K562 (cell line): ENCODE measurements around the gene OR1D5.

Experiments used
- TF ChIP-seq, protein P1 (sequence below): fragments of 450-650 bp; formaldehyde crosslinking; IDR thresholded peaks from 2 replicates; pipeline ENCODE4 v1.4.0; 2022; ENCODE audit warnings: mild to moderate bottlenecking, moderate library complexity
- TF ChIP-seq, protein P2 (sequence below), 3 experiments: IDR thresholded peaks in 2 of 3; conservative IDR thresholded peaks in 1 of 3; 2 replicates each; pipeline ENCODE4 v1.5.1; 2011 to 2012; ENCODE audit warnings: low read length in 3 of 3, mild to moderate bottlenecking in 3 of 3, control low read depth in 2 of 3, improper control_type of control experiment in 1 of 3, inconsistent platforms in 1 of 3, low read depth in 1 of 3, mixed read lengths in 1 of 3, moderate library complexity in 1 of 3; ENCODE audit not compliant: insufficient read depth in 2 of 3

DNA sequence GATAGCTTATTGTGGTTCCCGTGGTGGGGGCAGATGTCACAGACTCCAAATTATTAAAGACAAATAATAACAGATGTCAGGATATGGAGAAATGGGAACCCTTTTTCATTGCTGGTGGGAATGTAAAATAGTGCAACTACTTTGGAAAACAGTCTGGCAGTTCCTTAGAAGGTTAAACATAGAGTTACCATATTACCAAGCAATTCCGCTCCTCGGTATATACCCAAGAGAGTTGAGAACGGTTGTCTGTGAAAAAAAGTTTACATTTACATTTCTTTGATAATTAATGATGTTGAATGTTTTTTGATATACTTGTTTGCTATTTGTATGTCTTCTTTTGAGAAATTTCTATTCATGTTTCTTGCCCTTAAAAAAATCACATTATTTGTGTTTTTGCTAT, 41.2 kb downstream of the OR1D5 start:
- TF ChIP-seq, protein P1, sequence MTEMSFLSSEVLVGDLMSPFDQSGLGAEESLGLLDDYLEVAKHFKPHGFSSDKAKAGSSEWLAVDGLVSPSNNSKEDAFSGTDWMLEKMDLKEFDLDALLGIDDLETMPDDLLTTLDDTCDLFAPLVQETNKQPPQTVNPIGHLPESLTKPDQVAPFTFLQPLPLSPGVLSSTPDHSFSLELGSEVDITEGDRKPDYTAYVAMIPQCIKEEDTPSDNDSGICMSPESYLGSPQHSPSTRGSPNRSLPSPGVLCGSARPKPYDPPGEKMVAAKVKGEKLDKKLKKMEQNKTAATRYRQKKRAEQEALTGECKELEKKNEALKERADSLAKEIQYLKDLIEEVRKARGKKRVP, result no peak
- TF ChIP-seq, protein P2, sequence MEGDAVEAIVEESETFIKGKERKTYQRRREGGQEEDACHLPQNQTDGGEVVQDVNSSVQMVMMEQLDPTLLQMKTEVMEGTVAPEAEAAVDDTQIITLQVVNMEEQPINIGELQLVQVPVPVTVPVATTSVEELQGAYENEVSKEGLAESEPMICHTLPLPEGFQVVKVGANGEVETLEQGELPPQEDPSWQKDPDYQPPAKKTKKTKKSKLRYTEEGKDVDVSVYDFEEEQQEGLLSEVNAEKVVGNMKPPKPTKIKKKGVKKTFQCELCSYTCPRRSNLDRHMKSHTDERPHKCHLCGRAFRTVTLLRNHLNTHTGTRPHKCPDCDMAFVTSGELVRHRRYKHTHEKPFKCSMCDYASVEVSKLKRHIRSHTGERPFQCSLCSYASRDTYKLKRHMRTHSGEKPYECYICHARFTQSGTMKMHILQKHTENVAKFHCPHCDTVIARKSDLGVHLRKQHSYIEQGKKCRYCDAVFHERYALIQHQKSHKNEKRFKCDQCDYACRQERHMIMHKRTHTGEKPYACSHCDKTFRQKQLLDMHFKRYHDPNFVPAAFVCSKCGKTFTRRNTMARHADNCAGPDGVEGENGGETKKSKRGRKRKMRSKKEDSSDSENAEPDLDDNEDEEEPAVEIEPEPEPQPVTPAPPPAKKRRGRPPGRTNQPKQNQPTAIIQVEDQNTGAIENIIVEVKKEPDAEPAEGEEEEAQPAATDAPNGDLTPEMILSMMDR (IDR thresholded peaks at IDR 0.05 in 2 of 3, conservative IDR thresholded peaks at IDR 0.05 in 1 of 3; ENCODE audit: insufficient read depth in 2 of 3, low read depth in 1 of 3, low read length in 3 of 3), result no peak
